Measurements from ENCODE around the gene LDLRAD3. TPM values are rescaled to one million over a fixed set of nuclear protein-coding genes. Genes with fewer than 3 reads are reported as not detected.
A peak's percentile ranks its signal among the peaks of the same experiment; 100 is the strongest.
"Not testable (repeated sequence)": the region's sequence is repeated elsewhere in the genome, so short reads cannot be mapped to it uniquely, and the experiment has no call there.

LDLRAD3 gene
- total RNA-seq, 4 donors from 2014 or later = 39.7 to 50.9 (median 46.0) TPM

DNA sequence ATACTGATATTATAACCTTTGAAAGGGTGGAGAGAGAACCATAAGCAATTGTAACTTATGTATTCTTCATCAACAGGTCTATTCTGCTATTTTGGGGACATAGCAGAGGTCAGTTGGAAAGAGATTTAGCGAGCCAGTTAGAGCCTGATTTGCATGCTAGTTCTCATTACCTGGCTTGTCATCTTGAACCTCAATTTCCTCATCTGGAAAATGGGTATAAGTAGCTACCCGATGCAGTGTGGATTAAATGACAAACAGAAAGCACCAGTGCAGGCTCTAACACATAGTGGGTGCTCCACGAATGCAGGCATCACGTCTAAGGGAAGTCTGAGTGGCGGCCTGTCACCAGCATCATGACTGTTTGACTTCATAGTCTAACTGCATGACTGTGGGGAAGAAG, 67.7 kb downstream of the LDLRAD3 start:
- no peak overlapping the region for H3K27ac ChIP-seq
- H3K27me3 ChIP-seq = no peaks in the 10 kb centered on the region
- DNase-seq (ENCODE audit: low spot score in 2 of 2) = no peak
- no peaks in the 10 kb centered on the region for H3K36me3 ChIP-seq
- H3K9me3 ChIP-seq = no peaks in the 10 kb centered on the region
- no peak overlapping the region for H3K4me3 ChIP-seq
- 88% methylated on average over 5 of the region's 5 CpGs for WGBS
- H3K4me1 ChIP-seq = peaks cover 80% of the 10 kb centered on the region
- TF ChIP-seq, protein P1, sequence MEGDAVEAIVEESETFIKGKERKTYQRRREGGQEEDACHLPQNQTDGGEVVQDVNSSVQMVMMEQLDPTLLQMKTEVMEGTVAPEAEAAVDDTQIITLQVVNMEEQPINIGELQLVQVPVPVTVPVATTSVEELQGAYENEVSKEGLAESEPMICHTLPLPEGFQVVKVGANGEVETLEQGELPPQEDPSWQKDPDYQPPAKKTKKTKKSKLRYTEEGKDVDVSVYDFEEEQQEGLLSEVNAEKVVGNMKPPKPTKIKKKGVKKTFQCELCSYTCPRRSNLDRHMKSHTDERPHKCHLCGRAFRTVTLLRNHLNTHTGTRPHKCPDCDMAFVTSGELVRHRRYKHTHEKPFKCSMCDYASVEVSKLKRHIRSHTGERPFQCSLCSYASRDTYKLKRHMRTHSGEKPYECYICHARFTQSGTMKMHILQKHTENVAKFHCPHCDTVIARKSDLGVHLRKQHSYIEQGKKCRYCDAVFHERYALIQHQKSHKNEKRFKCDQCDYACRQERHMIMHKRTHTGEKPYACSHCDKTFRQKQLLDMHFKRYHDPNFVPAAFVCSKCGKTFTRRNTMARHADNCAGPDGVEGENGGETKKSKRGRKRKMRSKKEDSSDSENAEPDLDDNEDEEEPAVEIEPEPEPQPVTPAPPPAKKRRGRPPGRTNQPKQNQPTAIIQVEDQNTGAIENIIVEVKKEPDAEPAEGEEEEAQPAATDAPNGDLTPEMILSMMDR (IDR thresholded peaks at IDR 0.05) = no peak
- TF ChIP-seq EP300 (IDR thresholded peaks at IDR 0.05) (no peak), POLR2A (IDR thresholded peaks at IDR 0.05) (no peak), POLR2AphosphoS5 (IDR thresholded peaks at IDR 0.05) (no peak)

DNA sequence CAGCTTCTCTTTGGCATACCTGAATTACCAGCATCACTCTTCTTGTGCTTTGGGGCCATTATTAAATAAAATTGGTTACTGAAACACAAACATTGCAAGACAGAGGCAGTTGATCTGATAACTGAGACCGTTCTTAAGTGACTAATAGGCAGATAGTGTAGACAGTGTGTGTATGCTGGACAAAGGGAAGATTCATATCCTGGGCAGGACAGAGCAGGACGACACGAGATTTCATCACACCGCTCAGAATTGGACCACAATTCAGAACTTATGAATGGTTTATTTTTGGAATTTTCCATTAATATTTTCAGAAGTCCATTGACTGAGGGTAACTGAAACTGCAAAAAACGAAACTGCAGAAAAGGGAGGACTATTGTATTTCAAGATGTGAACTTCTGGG, 68.6 kb downstream of the LDLRAD3 start:
- no peak for DNase-seq (ENCODE audit: low spot score in 2 of 2)
- Histone ChIP-seq H3K4me3 (no peak overlapping the region), H3K27me3 (no peaks in the 10 kb centered on the region), H3K36me3 (no peaks in the 10 kb centered on the region), H3K4me1 (peaks cover 75% of the 10 kb centered on the region), H3K27ac (no peak overlapping the region), H3K9me3 (no peaks in the 10 kb centered on the region)
- TF ChIP-seq POLR2AphosphoS5 (IDR thresholded peaks at IDR 0.05) = no peak
- TF ChIP-seq, protein P1 (IDR thresholded peaks at IDR 0.05) = no peak
- TF ChIP-seq POLR2A (IDR thresholded peaks at IDR 0.05) = no peak
- no peak for TF ChIP-seq EP300 (IDR thresholded peaks at IDR 0.05)
- WGBS = 44% methylated on average over 5 of the region's 5 CpGs

DNA sequence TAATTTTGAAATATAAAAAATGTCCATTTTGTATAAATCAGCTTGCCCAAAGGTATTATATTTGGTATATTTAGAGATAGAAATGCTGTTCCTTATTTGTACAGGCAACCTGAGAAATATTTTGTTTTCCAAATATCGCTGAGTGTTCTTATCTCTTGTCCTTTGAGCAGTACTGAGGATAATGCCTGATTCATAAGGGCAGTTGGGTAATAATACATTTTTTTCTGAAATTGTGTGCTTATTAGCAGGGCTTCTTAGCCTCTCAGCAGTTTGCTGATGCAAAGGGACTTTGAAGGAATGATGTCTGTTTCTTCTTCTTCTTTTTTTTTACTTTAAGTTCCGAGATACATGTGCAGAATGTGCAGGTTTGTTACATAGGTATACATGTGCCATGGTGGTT, 69.1 kb downstream of the LDLRAD3 start:
- Histone ChIP-seq H3K36me3 (no peaks in the 10 kb centered on the region), H3K4me1 (peaks cover 72% of the 10 kb centered on the region), H3K27me3 (no peaks in the 10 kb centered on the region), H3K9me3 (no peaks in the 10 kb centered on the region), H3K27ac (no peak overlapping the region), H3K4me3 (no peak overlapping the region)
- TF ChIP-seq EP300 (IDR thresholded peaks at IDR 0.05) = no peak
- TF ChIP-seq POLR2A (IDR thresholded peaks at IDR 0.05) = no peak
- no peak for TF ChIP-seq POLR2AphosphoS5 (IDR thresholded peaks at IDR 0.05)
- TF ChIP-seq, protein P1 (IDR thresholded peaks at IDR 0.05) = no peak
- no peak for DNase-seq (ENCODE audit: low spot score in 2 of 2)
- 82% methylated on average over 2 of the region's 2 CpGs for WGBS

DNA sequence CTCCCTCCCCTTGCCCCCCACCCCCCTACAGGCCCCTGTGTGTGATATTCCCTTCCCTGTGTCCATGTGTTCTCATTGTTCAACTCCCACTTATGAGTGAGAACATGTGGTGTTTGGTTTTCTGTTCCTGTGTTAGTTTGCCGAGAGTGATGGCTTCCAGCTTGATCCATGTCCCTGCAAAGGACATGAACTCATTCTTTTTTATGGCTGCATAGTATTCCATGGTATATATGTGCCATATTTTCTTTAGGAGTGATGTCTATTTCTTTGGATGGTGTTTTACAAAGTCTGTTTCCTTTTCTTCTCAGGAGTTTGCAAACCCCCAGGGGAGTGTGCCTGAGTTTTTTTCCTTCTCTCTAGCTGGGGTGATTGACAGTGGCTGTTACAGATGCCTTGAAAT, 69.6 kb downstream of the LDLRAD3 start:
- H3K36me3 ChIP-seq; DNase-seq (ENCODE audit: low spot score in 2 of 2); H3K27me3 ChIP-seq; H3K4me3 ChIP-seq; H3K9me3 ChIP-seq; H3K27ac ChIP-seq: not testable (repeated sequence)
- H3K4me1 ChIP-seq = peaks cover 67% of the 10 kb centered on the region
- 75% methylated on average over 1 of the region's 1 CpG for WGBS

DNA sequence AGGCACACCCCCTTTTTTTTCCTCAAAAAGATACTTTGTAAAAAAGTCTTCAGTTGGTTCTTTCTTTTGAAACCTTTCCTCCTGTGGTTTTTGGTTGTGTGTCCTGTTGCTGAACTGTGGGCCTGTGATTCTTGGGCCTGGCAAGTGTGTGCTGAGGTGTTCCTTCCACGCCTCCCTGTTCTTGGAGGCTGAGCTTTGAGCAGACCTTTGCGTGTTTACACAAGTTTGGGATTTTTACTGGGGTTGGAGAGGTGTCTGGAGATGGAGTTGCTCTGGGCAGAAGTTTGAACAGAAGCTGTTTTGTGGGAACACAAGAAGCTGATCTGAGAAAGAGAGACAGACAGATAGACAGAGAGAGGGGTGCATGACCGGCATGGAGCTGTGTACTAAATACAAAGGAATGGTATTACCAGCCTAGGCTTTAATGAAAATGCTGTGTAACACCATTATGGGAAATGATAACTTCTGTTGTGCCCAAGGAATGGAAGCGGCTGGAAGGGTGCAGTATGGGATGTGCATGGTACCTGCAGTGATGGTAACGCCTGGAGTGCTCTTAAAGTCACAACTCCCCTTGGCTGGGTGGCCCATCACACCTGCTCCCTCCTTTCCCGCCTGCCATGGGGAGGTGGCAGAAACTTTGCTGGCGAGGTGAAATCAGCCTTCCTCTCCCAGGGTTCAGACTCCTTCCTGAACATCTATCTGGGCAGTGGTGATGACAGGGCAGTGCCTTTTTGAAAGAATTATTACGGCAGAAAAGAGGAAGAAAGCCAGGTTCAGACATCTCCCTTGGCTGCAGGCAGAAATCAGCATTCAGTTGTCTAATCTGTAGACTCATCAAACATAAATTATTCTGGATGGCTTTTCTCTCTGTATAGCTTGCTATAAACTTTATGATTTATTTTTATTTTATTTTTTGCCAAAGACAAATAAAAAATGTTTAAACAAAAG, 70.4 kb downstream of the LDLRAD3 start:
- no peaks in the 10 kb centered on the region for H3K9me3 ChIP-seq
- no peaks in the 10 kb centered on the region for H3K36me3 ChIP-seq
- H3K4me3 ChIP-seq = no peak overlapping the region
- H3K4me1 ChIP-seq = peaks cover 63% of the 10 kb centered on the region
- TF ChIP-seq, protein P1 (IDR thresholded peaks at IDR 0.05) = no peak
- no peak for TF ChIP-seq EP300 (IDR thresholded peaks at IDR 0.05)
- no peak for TF ChIP-seq POLR2AphosphoS5 (IDR thresholded peaks at IDR 0.05)
- TF ChIP-seq POLR2A (IDR thresholded peaks at IDR 0.05) = no peak
- no peak for DNase-seq (ENCODE audit: low spot score in 2 of 2)
- no peaks in the 10 kb centered on the region for H3K27me3 ChIP-seq
- WGBS = 56% methylated on average over 8 of the region's 8 CpGs
- H3K27ac ChIP-seq = peak overlapping the region; percentile 36

Measured in suprapubic skin (tissue), 4 donors.